HG02981 (cell line): Measurements from ENCODE around the gene GALNT1.

ENCODE experiments used
- ATAC-seq: cut with Tn5 transposase; IDR thresholded peaks from one replicate; pipeline ENCODE4 v1.9.1; 2021; ENCODE audit warnings: mild to moderate bottlenecking, moderate library complexity; ENCODE audit not compliant: unreplicated experiment

The GALNT1 gene

GRCh38 chr18:35749701-35750100 lies 168.2 kb downstream of the GALNT1 start:
- ATAC-seq, result no peak

- no peak for ATAC-seq
Measured at GRCh38 chr18:35750929-35751328, 169.4 kb downstream of the GALNT1 start.

- no peak for ATAC-seq
Measured at GRCh38 chr18:35753306-35753910, 171.9 kb downstream of the GALNT1 start.

- no peak for ATAC-seq
Measured at GRCh38 chr18:35754464-35754863, 172.9 kb downstream of the GALNT1 start.

GRCh38 chr18:35755369-35755768 lies 173.8 kb downstream of the GALNT1 start:
- no peak for ATAC-seq

- ATAC-seq, result peak; percentile 54
Measured at GRCh38 chr18:35756506-35757117, 175.1 kb downstream of the GALNT1 start.
